ENCODE results near the gene ATP2B2. TPM values are rescaled to one million over a fixed set of nuclear protein-coding genes. Genes with fewer than 3 reads are reported as not detected.

The ATP2B2 gene
- total and polyA plus RNA-seq, 12 donors, result 0.37 to 3.0 (median 1.6) TPM

- no peaks in the 10 kb centered on the region for H3K4me1 ChIP-seq (replicated peaks in 1 of 2)
- 80 to 90% (median 89%) methylated on average over 11 to 13 of the region's 13 CpGs for WGBS, 4 donors
- no peak overlapping the region for H3K27ac ChIP-seq
- H3K4me3 ChIP-seq, result no peak overlapping the region
- no peaks in the 10 kb centered on the region for H3K9me3 ChIP-seq (replicated peaks in 1 of 3)
- H3K27me3 ChIP-seq, result no peaks in the 10 kb centered on the region
- no peaks in the 10 kb centered on the region for H3K36me3 ChIP-seq (replicated peaks in 1 of 2)
- peak in 1 of 7 donors; percentile 29 for DNase-seq
- intact Hi-C loops (cut with DNase I), result no loop called here
- TF ChIP-seq POLR2A (IDR thresholded peaks at IDR 0.05), result no peak
- no peak for TF ChIP-seq CTCF (IDR thresholded peaks at IDR 0.05)
Observed at GRCh38 chr3:10529809-10530208, 24.4 kb upstream of the ATP2B2 start.

- Histone ChIP-seq H3K4me3 (no peak overlapping the region), H3K4me1 (replicated peaks in 1 of 2) (no peaks in the 10 kb centered on the region), H3K36me3 (replicated peaks in 1 of 2) (no peaks in the 10 kb centered on the region), H3K9me3 (replicated peaks in 1 of 3) (no peaks in the 10 kb centered on the region), H3K27ac (no peak overlapping the region), H3K27me3 (no peaks in the 10 kb centered on the region)
- peak in 1 of 7 donors; percentile 7 for DNase-seq
- no peak for TF ChIP-seq CTCF (IDR thresholded peaks at IDR 0.05)
- TF ChIP-seq POLR2A (IDR thresholded peaks at IDR 0.05), result no peak
- intact Hi-C loops (cut with DNase I), result no loop called here
- 77 to 89% (median 80%) methylated on average over 5 to 7 of the region's 7 CpGs for WGBS, 4 donors
Observed at GRCh38 chr3:10528046-10528445, 22.7 kb upstream of the ATP2B2 start.

- H3K27me3 ChIP-seq, result no peaks in the 10 kb centered on the region
- 85 to 92% (median 88%) methylated on average over 3 to 13 of the region's 13 CpGs for WGBS, 4 donors
- intact Hi-C loops (cut with DNase I), result no loop called here
- no peaks in the 10 kb centered on the region for H3K4me1 ChIP-seq (replicated peaks in 1 of 2)
- no peaks in the 10 kb centered on the region for H3K36me3 ChIP-seq (replicated peaks in 1 of 2)
- peak in 1 of 7 donors; percentile 30 for DNase-seq
- no peaks in the 10 kb centered on the region for H3K9me3 ChIP-seq (replicated peaks in 1 of 3)
- H3K27ac ChIP-seq, result no peak overlapping the region
- no peak for TF ChIP-seq POLR2A (IDR thresholded peaks at IDR 0.05)
- TF ChIP-seq CTCF (IDR thresholded peaks at IDR 0.05), result no peak
- no peak overlapping the region for H3K4me3 ChIP-seq
Observed at GRCh38 chr3:10527295-10528001, 22.1 kb upstream of the ATP2B2 start.

- intact Hi-C loops (cut with DNase I), result no loop called here
- no peaks in the 10 kb centered on the region for H3K9me3 ChIP-seq (replicated peaks in 1 of 3)
- TF ChIP-seq POLR2A (IDR thresholded peaks at IDR 0.05) (no peak), CTCF (IDR thresholded peaks at IDR 0.05) (no peak)
- no peak overlapping the region for H3K27ac ChIP-seq
- DNase-seq, result peak in 1 of 7 donors; percentile 15
- H3K4me3 ChIP-seq, result no peak overlapping the region
- no peaks in the 10 kb centered on the region for H3K27me3 ChIP-seq
- H3K4me1 ChIP-seq (replicated peaks in 1 of 2), result no peaks in the 10 kb centered on the region
- 88 to 93% (median 90%) methylated on average over 4 of the region's 4 CpGs for WGBS, 4 donors
- H3K36me3 ChIP-seq (replicated peaks in 1 of 2), result no peaks in the 10 kb centered on the region
Observed at GRCh38 chr3:10526366-10526765, 21.0 kb upstream of the ATP2B2 start.
